ENCODE measurements around the gene NTSR1.

Gene NTSR1

GRCh38 chr20:62697468-62697912 lies 11.1 kb upstream of the NTSR1 start:
- no peak for TF ChIP-seq CTCF (IDR thresholded peaks at IDR 0.05; ENCODE audit: insufficient read depth, low read depth, low read length, missing control alignments)
- no peak for DNase-seq (ENCODE audit: low read depth)
- H3K4me3 ChIP-seq (ENCODE audit: low read length): no peak overlapping the region

GRCh38 chr20:62698231-62698630 lies 10.4 kb upstream of the NTSR1 start:
- no peak overlapping the region for H3K4me3 ChIP-seq (ENCODE audit: low read length)
- no peak for TF ChIP-seq CTCF (IDR thresholded peaks at IDR 0.05; ENCODE audit: insufficient read depth, low read depth, low read length, missing control alignments)
- DNase-seq (ENCODE audit: low read depth): no peak

- H3K4me3 ChIP-seq (ENCODE audit: low read length): no peak overlapping the region
- no peak for TF ChIP-seq CTCF (IDR thresholded peaks at IDR 0.05; ENCODE audit: insufficient read depth, low read depth, low read length, missing control alignments)
- no peak for DNase-seq (ENCODE audit: low read depth)
Observed at GRCh38 chr20:62699296-62699695, 9.3 kb upstream of the NTSR1 start.

- no peak overlapping the region for H3K4me3 ChIP-seq (ENCODE audit: low read length)
- DNase-seq (ENCODE audit: low read depth): no peak
- no peak for TF ChIP-seq CTCF (IDR thresholded peaks at IDR 0.05; ENCODE audit: insufficient read depth, low read depth, low read length, missing control alignments)
Observed at GRCh38 chr20:62699741-62700140, 8.9 kb upstream of the NTSR1 start.

- no peak for TF ChIP-seq CTCF (IDR thresholded peaks at IDR 0.05; ENCODE audit: insufficient read depth, low read depth, low read length, missing control alignments)
- H3K4me3 ChIP-seq (ENCODE audit: low read length): no peak overlapping the region
Observed at GRCh38 chr20:62700261-62700930, 8.2 kb upstream of the NTSR1 start.

GRCh38 chr20:62701161-62702012 lies 7.2 kb upstream of the NTSR1 start:
- no peak for DNase-seq (ENCODE audit: low read depth)
- no peak for TF ChIP-seq CTCF (IDR thresholded peaks at IDR 0.05; ENCODE audit: insufficient read depth, low read depth, low read length, missing control alignments)
- no peak overlapping the region for H3K4me3 ChIP-seq (ENCODE audit: low read length)

More at GRCh38 chr20:62700261-62700930, 8.2 kb upstream of the NTSR1 start:
- DNase-seq (ENCODE audit: low read depth): no peak
